ENCODE data around the gene LSM12. TPM values are rescaled to one million over a fixed set of nuclear protein-coding genes. Genes with fewer than 3 reads are reported as not detected.

The LSM12 gene
- total RNA-seq, 1 experiment from 2014 or later: 85.5 TPM

GRCh38 chr17:44067545-44067940 is 1.1 kb upstream of the LSM12 start:
- no TSS peak for BruUV-seq (replicated peaks)
- Mint-ChIP-seq H3K4me1 (ENCODE audit: low read depth, unreplicated experiment) (peaks cover 15% of the 10 kb centered on the region), H3K27ac (ENCODE audit: unreplicated experiment) (no peak overlapping the region), H3K4me3 (ENCODE audit: unreplicated experiment) (peak overlapping the region; percentile 94), H3K36me3 (ENCODE audit: insufficient read depth, unreplicated experiment) (peaks cover 57% of the 10 kb centered on the region), H3K27me3 (ENCODE audit: insufficient read depth, unreplicated experiment) (no peaks in the 10 kb centered on the region), H3K9me3 (ENCODE audit: unreplicated experiment) (no peaks in the 10 kb centered on the region)
- Histone ChIP-seq H3K9me3 (no peaks in the 10 kb centered on the region), H3K4me1 (peaks cover 19% of the 10 kb centered on the region), H3K4me3 (ENCODE audit: low read depth, low read length) (no peak overlapping the region), H3K36me3 (ENCODE audit: control insufficient read depth, insufficient read depth, low read length) (no peaks in the 10 kb centered on the region; the same call in 1 of the 2 replicates), H3K27me3 (replicated peaks; ENCODE audit: control insufficient read depth, insufficient read depth, low read length) (no peaks in the 10 kb centered on the region)
- DNase-seq: no peak
- TF ChIP-seq CTCF (IDR thresholded peaks at IDR 0.05; ENCODE audit: insufficient read depth in 1 of 2, low read depth in 1 of 2, low read length in 1 of 2, severe bottlenecking in 1 of 2, unreplicated experiment in 1 of 2): no peak
- intact Hi-C loops (cut with micrococcal nuclease; ENCODE audit: unreplicated experiment): no loop called here
- ChIA-PET CTCF (interaction anchor here (0.6 kb wide), 1 partner anchor 564 kb away, joined by 12 read pairs; no protein-coding TSS in a partner anchor), POLR2A (no interaction called here)

- Mint-ChIP-seq H3K4me3 (ENCODE audit: unreplicated experiment) (peak overlapping the region; percentile 94), H3K27ac (ENCODE audit: unreplicated experiment) (peak overlapping the region; percentile 90), H3K36me3 (ENCODE audit: insufficient read depth, unreplicated experiment) (peaks cover 68% of the 10 kb centered on the region), H3K9me3 (ENCODE audit: unreplicated experiment) (no peaks in the 10 kb centered on the region), H3K27me3 (ENCODE audit: insufficient read depth, unreplicated experiment) (no peaks in the 10 kb centered on the region), H3K4me1 (ENCODE audit: low read depth, unreplicated experiment) (peaks cover 6% of the 10 kb centered on the region)
- TF ChIP-seq CTCF (IDR thresholded peaks at IDR 0.05; ENCODE audit: insufficient read depth in 1 of 2, low read depth in 1 of 2, low read length in 1 of 2, severe bottlenecking in 1 of 2, unreplicated experiment in 1 of 2): no peak
- no peak for DNase-seq
- BruUV-seq (replicated peaks): TSS peak; percentile 21
- ChIA-PET CTCF (interaction anchor here (0.6 to 1.5 kb wide), 4 partner anchors 18 to 122 kb away, joined by 3 to 4 read pairs (median 4); partner anchors contain the start of gene HDAC5), POLR2A (interaction anchor here (0.5 to 1.5 kb wide), 9 partner anchors 21 to 438 kb away, joined by 3 to 11 read pairs (median 3); partner anchors contain the start of genes GPATCH8, HDAC5 and TMEM101)
- Histone ChIP-seq H3K36me3 (ENCODE audit: control insufficient read depth, insufficient read depth, low read length) (no peaks in the 10 kb centered on the region; the same call in 1 of the 2 replicates), H3K27me3 (replicated peaks; ENCODE audit: control insufficient read depth, insufficient read depth, low read length) (no peaks in the 10 kb centered on the region), H3K4me3 (ENCODE audit: low read depth, low read length) (peak overlapping the region; percentile 67), H3K9me3 (no peaks in the 10 kb centered on the region), H3K4me1 (peaks cover 14% of the 10 kb centered on the region)
- intact Hi-C loops (cut with micrococcal nuclease; ENCODE audit: unreplicated experiment): loop anchor here (1.0 kb wide), 1 partner anchor 58 kb away; the partner anchor contains the start of gene HDAC5
Observed at GRCh38 chr17:44065668-44066203, 735 bp downstream of the LSM12 start.

- Mint-ChIP-seq H3K9me3 (ENCODE audit: unreplicated experiment) (no peaks in the 10 kb centered on the region), H3K36me3 (ENCODE audit: insufficient read depth, unreplicated experiment) (peaks cover 76% of the 10 kb centered on the region)
Observed at GRCh38 chr17:44063704-44064639, 2.5 kb downstream of the LSM12 start.

More at GRCh38 chr17:44063704-44064639, 2.5 kb downstream of the LSM12 start:
- no peak for DNase-seq
- Mint-ChIP-seq H3K27ac (ENCODE audit: unreplicated experiment) (no peak overlapping the region), H3K27me3 (ENCODE audit: insufficient read depth, unreplicated experiment) (no peaks in the 10 kb centered on the region), H3K4me1 (ENCODE audit: low read depth, unreplicated experiment) (no peaks in the 10 kb centered on the region), H3K4me3 (ENCODE audit: unreplicated experiment) (no peak overlapping the region)
- H3K27me3 ChIP-seq (replicated peaks; ENCODE audit: control insufficient read depth, insufficient read depth, low read length): no peaks in the 10 kb centered on the region
- H3K36me3 ChIP-seq (ENCODE audit: control insufficient read depth, insufficient read depth, low read length): no peaks in the 10 kb centered on the region; the same call in none of the 2 replicates
- ChIA-PET CTCF (no interaction called here), POLR2A (no interaction called here)
- BruUV-seq (replicated peaks): no TSS peak
- intact Hi-C loops (cut with micrococcal nuclease; ENCODE audit: unreplicated experiment): no loop called here
- H3K4me1 ChIP-seq: peaks cover 9% of the 10 kb centered on the region
- no peak overlapping the region for H3K4me3 ChIP-seq (ENCODE audit: low read depth, low read length)
- TF ChIP-seq CTCF (IDR thresholded peaks at IDR 0.05; ENCODE audit: insufficient read depth in 1 of 2, low read depth in 1 of 2, low read length in 1 of 2, severe bottlenecking in 1 of 2, unreplicated experiment in 1 of 2): no peak
- no peaks in the 10 kb centered on the region for H3K9me3 ChIP-seq
